ENCODE data around the gene PHIP.
"Not testable (repeated sequence)": the region's sequence is repeated elsewhere in the genome, so short reads cannot be mapped to it uniquely, and the experiment has no call there.

PHIP gene

GRCh38 chr6:78916411-78916810, 161.6 kb downstream of the PHIP start:
- DNase-seq: no peak

- DNase-seq: no peak
Measured at GRCh38 chr6:78911218-78911940, 166.7 kb downstream of the PHIP start.

- DNase-seq: no peak
Measured at GRCh38 chr6:78910591-78911171, 167.4 kb downstream of the PHIP start.

- DNase-seq: no peak
Measured at GRCh38 chr6:78910010-78910409, 168.0 kb downstream of the PHIP start.

GRCh38 chr6:78909391-78909790, 168.7 kb downstream of the PHIP start:
- DNase-seq: peak; percentile 23

GRCh38 chr6:78908621-78909020, 169.4 kb downstream of the PHIP start:
- DNase-seq: no peak

- DNase-seq: no peak
Measured at GRCh38 chr6:78896227-78896626, 181.8 kb downstream of the PHIP start.

- not testable (repeated sequence) for DNase-seq
Measured at GRCh38 chr6:78889901-78890300, 188.2 kb downstream of the PHIP start.
